ENCODE data around the gene SLC6A7.
"Not testable (repeated sequence)": the region's sequence is repeated elsewhere in the genome, so short reads cannot be mapped to it uniquely, and the experiment has no call there.

The SLC6A7 gene

GRCh38 chr5:150246429-150246828 lies 56.6 kb downstream of the SLC6A7 start:
- H3K4me3 ChIP-seq (ENCODE audit: low read length), result no peak overlapping the region
- no peak for DNase-seq (ENCODE audit: low read depth)
- TF ChIP-seq CTCF (conservative IDR thresholded peaks at IDR 0.05; ENCODE audit: low read length), result no peak

DNA sequence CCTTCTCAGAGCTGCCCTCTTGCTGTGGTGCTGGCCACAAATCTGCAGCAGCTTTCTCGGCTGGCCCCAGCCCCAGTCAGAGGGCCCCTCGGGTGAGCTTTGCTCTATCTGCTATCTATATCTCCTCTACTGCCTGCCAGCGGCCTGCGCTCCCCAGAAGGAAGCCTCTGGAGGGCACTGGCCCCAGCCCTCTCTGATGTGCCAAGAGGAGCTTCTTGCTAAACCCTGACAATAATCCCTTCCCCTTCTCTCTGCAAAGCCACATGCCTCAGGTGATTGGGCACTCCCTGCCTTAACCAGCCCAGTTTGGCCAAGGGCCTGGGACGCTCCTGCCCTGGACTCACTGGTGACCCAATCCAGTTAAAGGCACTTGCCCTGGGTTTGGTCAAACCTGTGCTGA lies 57.0 kb downstream of the SLC6A7 start:
- no peak overlapping the region for H3K4me3 ChIP-seq (ENCODE audit: low read length)
- TF ChIP-seq CTCF (conservative IDR thresholded peaks at IDR 0.05; ENCODE audit: low read length), result no peak
- no peak for DNase-seq (ENCODE audit: low read depth)

DNA sequence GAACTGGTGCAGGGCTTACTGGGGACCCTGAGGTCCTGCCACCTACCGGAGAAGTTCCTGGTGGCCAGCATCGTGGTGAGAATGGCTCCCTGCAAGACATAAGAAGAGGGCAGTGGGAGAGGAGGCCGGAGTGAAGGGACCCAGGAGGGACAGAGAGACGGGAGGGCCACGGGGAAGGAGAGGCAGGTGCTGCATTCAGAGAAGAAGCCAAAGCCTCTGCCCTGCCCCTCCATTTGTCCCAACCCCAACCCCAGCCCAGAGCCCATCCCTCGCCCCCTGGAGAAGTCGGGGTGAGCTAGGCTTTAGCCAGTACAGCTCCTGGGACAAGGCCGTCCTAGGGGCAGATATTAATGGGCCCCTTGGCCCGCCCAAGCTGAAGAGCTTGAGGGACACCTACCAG lies 57.9 kb downstream of the SLC6A7 start:
- no peak for TF ChIP-seq CTCF (conservative IDR thresholded peaks at IDR 0.05; ENCODE audit: low read length)
- DNase-seq (ENCODE audit: low read depth), result no peak
- H3K4me3 ChIP-seq (ENCODE audit: low read length), result no peak overlapping the region

DNA sequence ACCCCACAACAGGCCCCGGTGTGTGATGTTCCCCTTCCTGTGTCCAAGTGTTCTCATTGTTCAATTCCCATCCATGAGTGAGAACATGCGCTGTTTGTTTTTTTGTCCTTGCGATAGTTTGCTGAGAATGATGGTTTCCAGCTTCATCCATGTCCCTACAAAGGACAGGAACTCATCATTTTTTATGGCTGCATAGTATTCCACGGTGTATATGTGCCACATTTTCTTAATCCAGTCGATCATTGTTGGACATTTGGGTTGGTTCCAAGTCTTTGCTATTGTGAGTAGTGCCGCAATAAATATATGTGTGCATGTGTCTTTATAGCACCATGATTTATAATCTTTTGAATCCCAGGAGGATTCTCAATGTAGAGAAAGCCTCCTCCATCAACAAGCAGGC lies 58.6 kb downstream of the SLC6A7 start:
- not testable (repeated sequence) for H3K4me3 ChIP-seq (ENCODE audit: low read length); DNase-seq (ENCODE audit: low read depth)

GRCh38 chr5:150248946-150249345 lies 59.1 kb downstream of the SLC6A7 start:
- no peak for DNase-seq (ENCODE audit: low read depth)
- TF ChIP-seq CTCF (conservative IDR thresholded peaks at IDR 0.05; ENCODE audit: low read length), result no peak

DNA sequence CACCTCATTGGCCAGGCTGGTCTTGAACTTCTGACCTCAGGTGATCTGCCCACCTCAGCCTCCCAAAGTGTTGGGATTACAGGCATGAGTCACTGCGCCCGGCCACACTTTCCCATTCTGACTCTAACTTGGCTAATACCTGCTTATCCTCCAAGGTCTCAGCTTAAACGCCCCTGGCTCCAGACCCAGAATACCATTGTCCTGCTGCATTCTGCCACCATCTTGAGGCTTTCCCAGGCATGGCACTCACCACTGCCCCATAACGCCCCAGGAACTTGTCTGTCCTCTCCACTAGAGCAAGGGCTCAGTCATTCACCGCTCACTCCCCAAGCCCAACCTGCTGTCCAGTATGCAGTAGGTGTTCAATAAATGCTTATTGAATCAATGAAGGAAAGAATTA lies 59.9 kb downstream of the SLC6A7 start:
- TF ChIP-seq CTCF (conservative IDR thresholded peaks at IDR 0.05; ENCODE audit: low read length), result no peak
- DNase-seq (ENCODE audit: low read depth), result no peak
- H3K4me3 ChIP-seq (ENCODE audit: low read length), result no peak overlapping the region

More at GRCh38 chr5:150248946-150249345, 59.1 kb downstream of the SLC6A7 start:
- H3K4me3 ChIP-seq (ENCODE audit: low read length), result no peak overlapping the region

- no peak for DNase-seq (ENCODE audit: low read depth)
Observed at GRCh38 chr5:150251504-150251903, 61.6 kb downstream of the SLC6A7 start.

More at GRCh38 chr5:150251504-150251903, 61.6 kb downstream of the SLC6A7 start:
- no peak for TF ChIP-seq CTCF (conservative IDR thresholded peaks at IDR 0.05; ENCODE audit: low read length)
- H3K4me3 ChIP-seq (ENCODE audit: low read length), result no peak overlapping the region
